Measurements from ENCODE around the gene LMO7. TPM values are rescaled to one million over a fixed set of nuclear protein-coding genes. Genes with fewer than 3 reads are reported as not detected.
A peak's percentile ranks its signal among the peaks of the same experiment; 100 is the strongest.

LMO7 gene
- 10 to 100 TPM; 27.4 to 28.8 TPM for total RNA-seq
- long read RNA-seq, donor 1, partial matches to known transcripts: 3 of 5 reads
- long read RNA-seq, donor 1, other reads (novel, unspliced or antisense): 2 of 5 reads
- long read RNA-seq, donor 2, partial matches to known transcripts: 10 of 12 reads
- long read RNA-seq, donor 2, other reads (novel, unspliced or antisense): 2 of 12 reads

GRCh38 chr13:75635828-75636435, at the start of gene LMO7:
Gene LMO7 (plus strand): TSS chr13:75636330. CDS start chr13:75636658, 328 bp downstream.
- DNase-seq (ENCODE audit: low spot score): peak; percentile 87
- intact Hi-C loops (cut with DNase I): no loop called here

- intact Hi-C loops (cut with DNase I): no loop called here
- no peak for DNase-seq (ENCODE audit: low spot score)
Observed at GRCh38 chr13:75587679-75588078, 48.5 kb upstream of the LMO7 start.

DNA sequence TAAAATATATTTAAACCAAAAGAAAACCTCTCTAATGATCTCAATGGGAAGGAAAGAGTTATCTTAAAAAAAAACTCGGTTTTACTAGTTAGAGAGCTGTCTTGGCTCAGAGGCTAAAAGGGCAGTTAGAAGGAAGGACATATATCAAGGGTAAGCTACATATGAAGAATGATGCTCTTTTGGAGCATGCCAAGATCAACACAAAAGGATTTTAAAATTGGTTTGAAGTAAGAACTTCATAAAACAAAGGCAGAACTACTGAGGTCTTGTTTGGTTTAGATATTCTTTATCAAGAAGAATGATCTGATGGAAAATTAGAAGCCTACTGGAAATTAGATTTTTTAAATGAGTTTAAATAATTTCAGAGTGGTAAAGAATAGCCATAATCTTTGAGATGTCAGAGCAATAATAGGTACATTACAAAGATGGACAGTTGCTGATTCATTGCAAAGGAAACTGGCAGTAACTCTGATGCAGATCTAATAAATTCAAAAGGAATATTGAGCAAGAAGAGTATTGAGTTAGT, 39.4 kb upstream of the LMO7 start:
- DNase-seq (ENCODE audit: low spot score): no peak
- intact Hi-C loops (cut with DNase I): no loop called here

DNA sequence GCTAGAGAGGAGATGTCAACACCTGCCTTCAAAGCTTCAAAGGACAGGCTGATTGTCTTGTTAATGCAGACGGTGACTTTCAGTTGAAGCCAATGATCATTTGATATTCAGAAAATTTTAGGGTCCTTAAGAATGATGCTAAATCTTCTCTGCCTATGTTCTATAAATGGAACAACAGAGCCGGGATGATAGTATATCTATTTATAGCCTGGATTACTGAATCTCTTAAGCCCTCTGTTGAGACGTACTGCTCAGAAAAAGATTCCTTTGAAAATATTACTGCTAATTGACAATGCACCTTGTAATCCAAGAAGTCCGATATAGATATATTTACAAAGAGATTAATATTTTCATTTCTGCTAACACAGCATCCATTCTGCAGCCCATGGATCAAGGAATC, 35.8 kb upstream of the LMO7 start:
- no peak for DNase-seq (ENCODE audit: low spot score)
- intact Hi-C loops (cut with DNase I): no loop called here

DNA sequence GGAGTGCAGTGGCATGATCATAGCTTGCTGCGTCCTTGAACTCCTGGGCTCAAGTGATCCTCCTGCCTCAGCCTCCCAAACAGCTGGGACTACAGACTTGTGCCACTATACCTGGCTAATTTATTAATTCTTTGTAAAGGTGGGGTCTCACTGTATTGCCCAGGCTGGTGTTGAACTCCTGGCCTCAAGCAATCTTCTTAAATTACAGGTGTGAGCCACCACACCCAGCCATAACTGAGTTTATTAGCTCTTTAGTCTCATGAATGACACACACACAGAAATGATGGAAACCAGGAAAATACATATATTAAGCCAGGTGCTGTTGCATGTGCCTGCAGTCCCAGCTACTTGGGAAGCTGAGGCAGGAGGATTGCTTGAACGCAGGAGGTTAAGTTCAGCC, 33.1 kb upstream of the LMO7 start:
- intact Hi-C loops (cut with DNase I): no loop called here
- no peak for DNase-seq (ENCODE audit: low spot score)

- intact Hi-C loops (cut with DNase I): no loop called here
- DNase-seq (ENCODE audit: low spot score): no peak
Observed at GRCh38 chr13:75607447-75607846, 28.7 kb upstream of the LMO7 start.

DNA sequence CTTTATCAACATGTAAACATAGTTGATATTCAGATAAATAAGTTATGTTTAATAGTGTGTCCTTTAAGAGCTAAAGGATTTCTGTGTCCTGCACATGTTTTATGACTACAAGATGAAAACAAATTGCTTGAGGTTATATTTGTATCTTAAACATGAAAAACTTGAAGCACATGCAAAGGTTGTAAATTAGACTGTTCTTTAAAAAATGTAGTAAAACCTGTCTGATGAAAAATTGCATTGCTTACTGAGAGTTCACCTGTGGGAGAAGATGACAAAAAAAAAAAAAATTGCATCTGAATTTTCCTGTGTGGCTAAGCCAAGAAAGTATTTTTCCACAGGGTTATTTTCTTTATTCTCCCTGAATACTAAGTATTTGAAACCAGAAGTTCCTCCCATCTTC, 25.7 kb upstream of the LMO7 start:
- intact Hi-C loops (cut with DNase I): no loop called here
- DNase-seq (ENCODE audit: low spot score): no peak

- intact Hi-C loops (cut with DNase I): no loop called here
- no peak for DNase-seq (ENCODE audit: low spot score)
Observed at GRCh38 chr13:75612354-75612753, 23.8 kb upstream of the LMO7 start.

DNA sequence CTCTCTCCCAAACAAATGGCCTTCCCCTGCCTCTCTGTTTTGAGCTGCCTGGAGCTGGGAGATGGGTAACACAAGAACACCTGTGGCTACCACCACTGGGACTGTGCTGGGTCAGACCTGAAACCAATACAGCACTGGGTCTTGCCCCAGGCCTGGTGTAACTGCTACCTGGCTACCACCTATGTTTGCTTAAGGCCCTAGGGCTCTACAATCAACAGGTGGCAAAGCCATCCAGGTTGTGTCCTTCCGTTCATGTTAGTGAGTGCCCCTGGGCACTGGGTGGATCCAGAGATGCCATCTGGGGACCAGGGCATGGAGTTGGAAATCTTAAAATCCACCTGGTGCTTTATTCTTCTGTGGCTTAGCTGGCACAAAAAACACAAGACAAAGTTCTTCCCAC, 18.9 kb upstream of the LMO7 start:
- DNase-seq (ENCODE audit: low spot score): no peak
- intact Hi-C loops (cut with DNase I): no loop called here

DNA sequence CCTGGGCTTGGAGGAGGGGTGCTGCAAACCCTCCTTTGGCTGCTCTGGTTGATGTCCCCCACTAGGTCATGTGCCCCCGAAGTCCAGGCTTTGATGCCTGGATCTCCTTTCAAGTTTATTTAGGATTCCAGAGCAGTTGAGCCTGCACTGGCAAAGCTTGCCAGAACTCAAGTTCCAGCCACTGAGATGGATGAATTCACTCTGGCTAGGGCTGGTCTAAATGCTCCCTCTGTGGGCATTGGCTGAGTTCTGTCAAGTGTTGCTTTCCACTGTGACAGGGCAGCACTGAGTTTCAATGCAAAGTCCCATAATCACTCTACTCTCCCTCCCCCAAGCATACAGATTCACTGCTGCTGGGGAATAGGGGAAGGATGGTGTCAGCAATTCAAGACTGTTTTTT, 17.8 kb upstream of the LMO7 start:
- DNase-seq (ENCODE audit: low spot score): no peak
- intact Hi-C loops (cut with DNase I): no loop called here

- no peak for DNase-seq (ENCODE audit: low spot score)
- intact Hi-C loops (cut with DNase I): no loop called here
Observed at GRCh38 chr13:75620020-75620419, 16.1 kb upstream of the LMO7 start.

DNA sequence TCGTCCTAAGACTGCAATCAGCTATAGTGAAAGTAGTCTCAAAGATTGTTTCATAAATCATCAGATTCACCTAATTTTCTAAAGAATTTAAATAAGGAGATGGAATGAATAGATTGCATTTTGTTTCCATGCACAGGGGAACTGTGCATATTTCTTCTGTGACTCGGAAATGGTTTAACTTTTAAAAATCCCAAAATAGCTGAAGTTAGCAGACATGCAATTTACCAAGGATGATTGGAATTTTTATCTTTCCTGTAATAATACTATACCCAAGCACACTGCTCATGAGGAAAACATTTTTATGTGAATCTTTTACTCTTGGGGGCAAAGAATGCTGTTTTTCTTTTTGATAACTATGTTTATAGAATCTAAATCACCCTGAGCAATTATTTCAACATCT, 15.0 kb upstream of the LMO7 start:
- no peak for DNase-seq (ENCODE audit: low spot score)
- intact Hi-C loops (cut with DNase I): no loop called here

DNA sequence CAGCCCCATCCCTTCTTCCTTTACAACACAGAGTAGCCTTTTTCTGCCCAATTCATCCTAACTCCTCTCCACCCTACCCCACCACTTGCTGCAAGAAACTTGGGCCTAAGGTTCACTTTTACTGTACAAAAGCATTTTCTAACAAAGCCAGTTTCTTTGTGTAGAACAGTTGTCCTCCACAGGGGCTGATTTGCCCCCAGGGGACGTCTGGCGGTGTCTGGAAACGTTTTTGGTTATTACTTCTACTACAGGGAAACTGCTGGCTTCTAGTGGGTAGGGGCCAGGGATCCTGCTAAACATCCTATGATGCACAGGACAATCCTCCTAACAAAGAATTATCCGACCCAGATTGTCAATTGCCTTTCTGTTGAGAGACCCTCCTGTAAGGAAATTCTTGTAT, 7.3 kb upstream of the LMO7 start:
- no peak for DNase-seq (ENCODE audit: low spot score)
- intact Hi-C loops (cut with DNase I): no loop called here

GRCh38 chr13:75633285-75633684, 2.8 kb upstream of the LMO7 start:
- no peak for DNase-seq (ENCODE audit: low spot score)
- intact Hi-C loops (cut with DNase I): no loop called here

DNA sequence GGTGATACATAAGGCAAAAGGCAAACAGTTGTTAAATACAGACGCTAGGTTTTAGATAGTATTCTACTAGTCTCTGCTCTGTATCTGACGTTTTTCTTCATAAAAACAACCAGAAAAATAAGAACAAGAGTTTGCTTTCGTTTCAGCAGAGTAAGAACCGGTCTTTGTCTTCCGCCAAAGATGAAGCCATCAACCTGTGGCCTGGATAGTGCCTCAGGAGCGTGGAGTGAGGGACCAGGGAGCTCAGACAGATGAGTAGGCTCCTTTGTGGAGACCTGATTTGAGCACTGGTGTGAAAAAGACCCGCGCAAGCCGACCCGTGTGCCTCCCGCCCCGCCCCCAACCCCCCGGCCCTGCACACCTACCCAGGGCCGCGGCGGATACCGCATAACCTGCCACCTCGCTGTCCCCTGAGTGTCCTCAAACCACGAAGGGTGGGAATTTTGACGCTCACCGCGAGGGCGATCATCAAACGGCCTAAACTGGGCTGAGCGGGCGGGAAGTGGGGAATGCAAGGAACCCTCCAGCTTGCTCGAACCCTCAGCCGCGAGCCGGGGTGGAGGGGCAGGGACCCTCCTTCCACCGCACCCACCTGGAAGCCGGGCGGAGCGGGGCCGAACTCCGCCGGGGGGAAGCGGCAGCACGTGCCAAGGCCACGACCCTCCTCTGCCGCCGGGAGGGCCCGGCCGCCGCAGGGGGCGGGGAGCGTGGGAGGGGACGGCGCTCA, 866 bp upstream of the LMO7 start:
- intact Hi-C loops (cut with DNase I): no loop called here
- DNase-seq (ENCODE audit: low spot score): no peak

DNA sequence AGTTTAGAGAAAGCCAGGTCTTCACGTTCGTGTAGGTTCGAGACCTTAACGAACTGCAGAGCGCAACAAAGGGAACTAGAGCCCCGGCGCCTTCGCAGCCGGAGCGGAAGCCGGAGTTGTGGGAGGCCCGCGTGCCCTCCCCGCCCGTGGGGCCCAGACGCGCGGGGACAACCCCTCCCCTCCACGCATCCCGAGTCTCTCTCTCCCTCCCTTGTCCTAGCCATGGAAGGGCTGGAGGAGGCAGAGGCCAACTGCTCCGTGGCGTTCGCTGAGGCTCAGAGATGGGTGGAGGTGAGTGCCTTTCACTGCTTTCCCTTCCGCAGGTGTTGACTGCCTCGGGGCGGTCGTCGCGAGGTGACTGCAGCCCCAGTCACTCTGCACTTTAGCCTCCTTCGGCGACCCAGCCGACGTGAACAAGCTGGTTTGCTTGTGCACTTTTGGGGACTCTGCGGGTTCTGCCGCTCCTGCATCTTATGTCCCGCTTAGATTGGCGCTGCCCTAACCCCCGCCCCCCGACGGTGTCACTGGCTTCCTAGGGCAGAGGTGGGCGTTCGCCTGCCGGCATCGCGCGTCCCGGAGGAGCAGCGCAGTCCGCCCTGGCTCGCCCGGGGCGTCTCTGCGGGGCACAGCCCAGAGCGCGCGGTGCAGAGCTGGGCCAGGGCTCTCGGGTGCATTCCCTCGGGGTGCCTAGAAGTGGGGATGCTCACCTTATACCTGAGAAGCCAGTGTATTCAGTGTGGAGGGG, 478 bp downstream of the LMO7 start:
- intact Hi-C loops (cut with DNase I): no loop called here
- no peak for DNase-seq (ENCODE audit: low spot score)

GRCh38 chr13:75637181-75637750, 1.1 kb downstream of the LMO7 start:
- intact Hi-C loops (cut with DNase I): no loop called here
- no peak for DNase-seq (ENCODE audit: low spot score)

- no peak for DNase-seq (ENCODE audit: low spot score)
- intact Hi-C loops (cut with DNase I): no loop called here
Observed at GRCh38 chr13:75639454-75639853, 3.3 kb downstream of the LMO7 start.

DNA sequence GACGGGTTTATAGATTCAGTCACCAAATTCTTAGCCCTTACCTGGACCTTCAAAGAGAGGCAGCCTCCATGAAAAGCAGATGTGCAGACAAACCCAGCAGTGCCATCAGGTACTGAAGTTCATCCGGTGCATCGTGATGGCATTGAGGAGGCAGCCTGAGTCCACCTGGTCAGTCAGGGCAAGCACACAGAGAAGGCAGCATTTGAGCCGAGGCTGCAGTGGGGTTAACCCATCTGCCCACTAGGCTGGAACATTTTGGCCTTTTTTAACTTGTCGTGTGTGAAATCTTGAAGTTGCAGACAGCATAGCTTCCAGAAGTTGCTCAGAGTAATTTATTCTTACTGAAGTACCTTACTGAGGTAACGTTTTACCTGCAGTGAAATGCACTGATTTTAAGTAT, 4.9 kb downstream of the LMO7 start:
- no peak for DNase-seq (ENCODE audit: low spot score)
- intact Hi-C loops (cut with DNase I): no loop called here

GRCh38 chr13:75643182-75643581, 7.1 kb downstream of the LMO7 start:
- intact Hi-C loops (cut with DNase I): no loop called here

More at GRCh38 chr13:75643182-75643581, 7.1 kb downstream of the LMO7 start:
- no peak for DNase-seq (ENCODE audit: low spot score)
